Prostate gland (tissue), 2 donors: ENCODE measurements around the gene NEU4.

Experiments used
- CTCF ChIP-seq, 4 experiments: fragments of 200-600 bp in 2 of 4; fragments of 450-650 bp in 2 of 4; sonication (generic) in 2 of 4; IDR thresholded peaks; 1 replicate in 3 of 4; 2 replicates in 1 of 4; pipeline ENCODE4 v1.5.1; 2016 to 2019; ENCODE audit warnings: antibody characterized with exemption in 4 of 4, mild to moderate bottlenecking in 2 of 4, moderate library complexity in 2 of 4
- POLR2A ChIP-seq: fragments of 450-650 bp; IDR thresholded peaks from one replicate; pipeline ENCODE4 v1.6.1; 2016; ENCODE audit warnings: antibody characterized with exemption, mild to moderate bottlenecking
- POLR2AphosphoS5 ChIP-seq: sonication (generic); formaldehyde crosslinking; IDR thresholded peaks from one replicate; pipeline ENCODE4 v1.6.1; 2017; ENCODE audit warnings: antibody characterized with exemption

GRCh38 chr2:241854342-241855244 lies 45.6 kb downstream of the NEU4 start:
- TF ChIP-seq CTCF (IDR thresholded peaks at IDR 0.05) (no peak), POLR2AphosphoS5 (no peak), POLR2A (no peak)
